Activated CD8-positive, alpha-beta memory T cell treated with anti-CD3 and anti-CD28 coated beads, Interleukin-2, amount 50 U/mL, for 24 hours (primary cell): Measurements from ENCODE around the gene TESK2.
"Not testable (repeated sequence)": the region's sequence is repeated elsewhere in the genome, so short reads cannot be mapped to it uniquely, and the experiment has no call there.

Experiments
- DNase-seq: peaks from one replicate; pipeline ENCODE4 v3.0.0-alpha.2; 2020; ENCODE audit errors: extremely low read depth

The TESK2 gene

GRCh38 chr1:45473302-45473701, 17.7 kb downstream of the TESK2 start:
- DNase-seq, result no peak

GRCh38 chr1:45470306-45470798, 20.6 kb downstream of the TESK2 start:
- no peak for DNase-seq

- DNase-seq, result not testable (repeated sequence)
These were observed 23.6 kb downstream of the TESK2 start for GRCh38 chr1:45467353-45467752.

- DNase-seq, result no peak
These were observed 25.7 kb downstream of the TESK2 start for GRCh38 chr1:45465277-45465676.

- no peak for DNase-seq
These were observed 32.1 kb downstream of the TESK2 start for GRCh38 chr1:45458894-45459293.

GRCh38 chr1:45456531-45456930, 34.4 kb downstream of the TESK2 start:
- no peak for DNase-seq

GRCh38 chr1:45455162-45455561, 35.8 kb downstream of the TESK2 start:
- no peak for DNase-seq

- DNase-seq, result no peak
These were observed 36.5 kb downstream of the TESK2 start for GRCh38 chr1:45454464-45454863.

GRCh38 chr1:45452503-45452902, 38.5 kb downstream of the TESK2 start:
- no peak for DNase-seq

- DNase-seq, result no peak
These were observed 42.6 kb downstream of the TESK2 start for GRCh38 chr1:45448357-45448756.

- no peak for DNase-seq
These were observed 43.9 kb downstream of the TESK2 start for GRCh38 chr1:45446950-45447672.

GRCh38 chr1:45446530-45446929, 44.4 kb downstream of the TESK2 start:
- DNase-seq, result no peak

GRCh38 chr1:45444609-45445131, 46.3 kb downstream of the TESK2 start:
- no peak for DNase-seq

- no peak for DNase-seq
These were observed 47.1 kb downstream of the TESK2 start for GRCh38 chr1:45443580-45444446.

- no peak for DNase-seq
These were observed 48.7 kb downstream of the TESK2 start for GRCh38 chr1:45442272-45442671.

GRCh38 chr1:45437323-45437722, 53.6 kb downstream of the TESK2 start:
- DNase-seq, result no peak

- no peak for DNase-seq
These were observed 60.5 kb downstream of the TESK2 start for GRCh38 chr1:45430490-45430889.

- no peak for DNase-seq
These were observed 61.3 kb downstream of the TESK2 start for GRCh38 chr1:45429561-45430159.

GRCh38 chr1:45423906-45424678, 66.9 kb downstream of the TESK2 start:
- DNase-seq, result no peak

- DNase-seq, result no peak
These were observed 69.0 kb downstream of the TESK2 start for GRCh38 chr1:45421935-45422334.

- no peak for DNase-seq
These were observed 76.2 kb downstream of the TESK2 start for GRCh38 chr1:45414746-45415145.
